WTC11 (cell line): ENCODE measurements around the gene OPRD1.

Experiments
- CBFB ChIP-seq: sonication (generic); formaldehyde crosslinking; IDR thresholded peaks from 2 replicates; pipeline ENCODE4 v1.8.1; 2022; ENCODE audit warnings: mild to moderate bottlenecking, low read depth, missing genetic modification reagents
- CTCF ChIP-seq: fragments of 200-600 bp; IDR thresholded peaks from 2 replicates; pipeline ENCODE4 v1.8.0; 2022; ENCODE audit warnings: antibody characterized with exemption
- ESRRA ChIP-seq: sonication (generic); formaldehyde crosslinking; IDR thresholded peaks from 2 replicates; pipeline ENCODE4 v1.8.1; 2022; ENCODE audit warnings: mild to moderate bottlenecking, missing genetic modification reagents, borderline replicate concordance
- JAZF1 ChIP-seq: fragments of 250-450 bp; sonication (Bioruptor Pico); IDR thresholded peaks from 2 replicates; pipeline ENCODE4 v1.9.0; 2021; ENCODE audit warnings: moderate library complexity, mild to moderate bottlenecking, inconsistent platforms
- ZNF416 ChIP-seq: fragments of 250-450 bp; sonication (Bioruptor Pico); IDR thresholded peaks from 2 replicates; pipeline ENCODE4 v1.9.0; 2021; ENCODE audit warnings: mild to moderate bottlenecking, inconsistent platforms

GRCh38 chr1:28778021-28778420 is 33.9 kb upstream of the OPRD1 start:
- TF ChIP-seq CTCF (no peak), JAZF1 (no peak), ESRRA (CRISPR knock-in tag) (no peak), ZNF416 (CRISPR knock-in tag) (no peak), CBFB (CRISPR knock-in tag) (no peak)
